IMR-90 (cell line): ENCODE data around the gene DIP2A. TPM values are rescaled to one million over a fixed set of nuclear protein-coding genes. Genes with fewer than 3 reads are reported as not detected.

ENCODE experiments used
- ATAC-seq: fragments of 200-7000 bp; cut with Tn5 transposase; 2 replicates; pipeline ENCODE4 v1.9.1; 2020; ENCODE audit warnings: low read depth, mild to moderate bottlenecking, moderate library complexity
- BruUV-seq: library from RNA; stranded (reverse); fragments of 400-500 nt; replicated peaks from 2 replicates; lab custom pipeline; 2021; lab: Mats Ljungman, UMichigan
- CTCF ChIA-PET: fragments of 300-600 bp; formaldehyde crosslinking; extraction: SDS; loops from one replicate; lab custom pipeline; 2021; ENCODE audit warnings: antibody characterized with exemption; lab: Yijun Ruan, JAX
- POLR2A ChIA-PET: fragments of 300-600 bp; sonication (Branson Sonifier 250); formaldehyde crosslinking; loops from one replicate; lab custom pipeline; 2022; ENCODE audit warnings: antibody characterized with exemption; ENCODE audit not compliant: unreplicated experiment; lab: Charles Lee
- DNase-seq: peaks from one replicate; pipeline ENCODE4 v3.0.0; 2013
- H2AFZ ChIP-seq: replicated peaks from 2 replicates; pipeline ENCODE3; 2013; ENCODE audit warnings: low read length, mild to moderate bottlenecking; ENCODE audit not compliant: poor library complexity
- H2AK5ac ChIP-seq: 2 replicates; pipeline ENCODE4 v1.6.1; 2013; ENCODE audit warnings: low read depth, low read length, inconsistent platforms
- H2AK9ac ChIP-seq: replicated peaks from 2 replicates; pipeline ENCODE3; 2013; ENCODE audit warnings: mild to moderate bottlenecking, low read depth, low read length, moderate library complexity; ENCODE audit not compliant: poor library complexity
- H2BK120ac ChIP-seq: 2 replicates; pipeline ENCODE4 v1.6.1; 2013; ENCODE audit warnings: low read depth, low read length, inconsistent platforms
- H2BK15ac ChIP-seq: 3 replicates; pipeline ENCODE4 v1.6.1; 2013; ENCODE audit warnings: low read depth, low read length, inconsistent platforms
- H2BK20ac ChIP-seq: 2 replicates; pipeline ENCODE4 v1.6.1; 2013; ENCODE audit warnings: low read depth, mild to moderate bottlenecking, inconsistent platforms, low read length, moderate library complexity
- H2BK5ac ChIP-seq: 2 replicates; pipeline ENCODE4 v1.6.1; 2013; ENCODE audit warnings: mild to moderate bottlenecking, low read depth, low read length, inconsistent platforms; ENCODE audit not compliant: poor library complexity, severe bottlenecking
- H3K14ac ChIP-seq: replicated peaks from 2 replicates; pipeline ENCODE4 v1.6.1; 2013; ENCODE audit warnings: low read depth, low read length, inconsistent platforms
- H3K18ac ChIP-seq: 2 replicates; pipeline ENCODE4 v1.6.1; 2013; ENCODE audit warnings: low read depth, low read length, control low read depth
- H3K23ac ChIP-seq: 2 replicates; pipeline ENCODE4 v1.6.1; 2013; ENCODE audit warnings: low read depth, low read length, inconsistent platforms
- H3K27ac ChIP-seq: 2 replicates; pipeline ENCODE4 v1.5.1; 2013; ENCODE audit warnings: mild to moderate bottlenecking, control low read depth, low read length; ENCODE audit not compliant: insufficient read depth
- H3K27me3 ChIP-seq: 2 replicates; pipeline ENCODE4 v1.6.1; 2013; ENCODE audit warnings: low read length; ENCODE audit not compliant: control insufficient read depth, insufficient read depth
- H3K36me3 ChIP-seq: 2 replicates; pipeline ENCODE4 v1.6.1; 2013; ENCODE audit warnings: low read length, mixed read lengths; ENCODE audit not compliant: control insufficient read depth, insufficient read depth
- H3K4ac ChIP-seq: 2 replicates; pipeline ENCODE4 v1.6.1; 2013; ENCODE audit warnings: low read depth, low read length, inconsistent platforms
- H3K4me1 ChIP-seq: 2 replicates; pipeline ENCODE4 v1.6.1; 2013; ENCODE audit warnings: low read length, mixed read lengths; ENCODE audit not compliant: control insufficient read depth, insufficient read depth
- H3K4me2 ChIP-seq: 2 replicates; pipeline ENCODE4 v1.6.1; 2013; ENCODE audit warnings: low read depth, mild to moderate bottlenecking, control low read depth, low read length, moderate library complexity
- H3K4me3 ChIP-seq: 2 replicates; pipeline ENCODE4 v1.5.1; 2013; ENCODE audit warnings: low read depth, mild to moderate bottlenecking, control low read depth, low read length, moderate library complexity; ENCODE audit not compliant: insufficient read depth
- H3K56ac ChIP-seq: 2 replicates; pipeline ENCODE4 v1.6.1; 2013; ENCODE audit warnings: low read length, inconsistent platforms; ENCODE audit not compliant: insufficient read depth; ENCODE audit errors: extremely low read depth
- H3K79me1 ChIP-seq, 2 experiments: 2 replicates each; pipeline ENCODE4 v1.6.1; 2013; ENCODE audit warnings: low read length in 2 of 2, inconsistent platforms in 1 of 2, low read depth in 1 of 2
- H3K9ac ChIP-seq: 2 replicates; pipeline ENCODE4 v1.6.1; 2013; ENCODE audit warnings: low read depth, low read length, control low read depth
- H3K9me1 ChIP-seq: 2 replicates; pipeline ENCODE4 v1.6.1; 2013; ENCODE audit warnings: low read length, inconsistent platforms; ENCODE audit not compliant: insufficient read depth
- H3K9me3 ChIP-seq: 2 replicates; pipeline ENCODE4 v1.6.1; 2013; ENCODE audit warnings: low read length; ENCODE audit not compliant: control insufficient read depth, insufficient read depth
- H4K20me1 ChIP-seq: 2 replicates; pipeline ENCODE4 v1.6.1; 2013; ENCODE audit warnings: low read length, inconsistent platforms; ENCODE audit not compliant: insufficient read depth
- H4K5ac ChIP-seq: 2 replicates; pipeline ENCODE4 v1.6.1; 2013; ENCODE audit warnings: mild to moderate bottlenecking, low read depth, low read length, control low read depth
- H4K8ac ChIP-seq, 2 experiments: 2 replicates each; pipeline ENCODE4 v1.6.1; 2013; ENCODE audit warnings: low read depth in 2 of 2, low read length in 2 of 2, control low read depth in 1 of 2, inconsistent platforms in 1 of 2
- H4K91ac ChIP-seq: 2 replicates; pipeline ENCODE4 v1.6.1; 2013; ENCODE audit warnings: low read depth, low read length, inconsistent platforms; ENCODE audit not compliant: insufficient read depth
- BHLHE40 ChIP-seq: fragments of 150-350 bp; IDR thresholded peaks from 2 replicates; pipeline ENCODE4 v1.6.1; 2016; ENCODE audit warnings: mild to moderate bottlenecking, low read depth, low read length
- CEBPB ChIP-seq: IDR thresholded peaks from 2 replicates; pipeline ENCODE4 v1.6.1; 2012; ENCODE audit warnings: low read depth, low read length, improper control_type of control experiment
- CHD1 ChIP-seq: IDR thresholded peaks from 2 replicates; pipeline ENCODE4 v1.6.1; 2012; ENCODE audit warnings: low read depth, low read length, improper control_type of control experiment
- FOS ChIP-seq: fragments of 150-350 bp; IDR thresholded peaks from 2 replicates; pipeline ENCODE4 v1.6.1; 2016; ENCODE audit warnings: low read depth, low read length
- MAFK ChIP-seq: IDR thresholded peaks from 2 replicates; pipeline ENCODE4 v1.6.1; 2012; ENCODE audit warnings: low read depth, low read length, improper control_type of control experiment
- MAZ ChIP-seq: IDR thresholded peaks from 2 replicates; pipeline ENCODE4 v1.6.1; 2012; ENCODE audit warnings: low read depth, mild to moderate bottlenecking, low read length, improper control_type of control experiment, moderate library complexity, borderline replicate concordance
- MXI1 ChIP-seq: IDR thresholded peaks from 2 replicates; pipeline ENCODE4 v1.6.1; 2012; ENCODE audit warnings: low read depth, mild to moderate bottlenecking, low read length, moderate library complexity, borderline replicate concordance
- NFE2L2 ChIP-seq: fragments of 150-350 bp; IDR thresholded peaks from 2 replicates; pipeline ENCODE4 v1.6.1; 2016; ENCODE audit warnings: low read depth, mild to moderate bottlenecking, low read length
- POLR2A ChIP-seq: IDR thresholded peaks from 2 replicates; pipeline ENCODE4 v1.6.1; 2012; ENCODE audit warnings: mild to moderate bottlenecking, low read depth, low read length
- RAD21 ChIP-seq: IDR thresholded peaks from 2 replicates; pipeline ENCODE4 v1.6.1; 2012; ENCODE audit warnings: low read length, improper control_type of control experiment
- RCOR1 ChIP-seq: IDR thresholded peaks from 2 replicates; pipeline ENCODE4 v1.6.1; 2012; ENCODE audit warnings: mild to moderate bottlenecking, low read length, improper control_type of control experiment; ENCODE audit not compliant: insufficient replicate concordance
- RFX5 ChIP-seq: IDR thresholded peaks from 2 replicates; pipeline ENCODE4 v1.8.0; 2012; ENCODE audit warnings: low read depth, mild to moderate bottlenecking, low read length, moderate library complexity
- SMC3 ChIP-seq: fragments of 150-350 bp; IDR thresholded peaks from 2 replicates; pipeline ENCODE4 v1.6.1; 2016; ENCODE audit warnings: low read depth, mild to moderate bottlenecking, antibody characterized with exemption, low read length, moderate library complexity
- WGBS, 2 experiments: methylation state at CpG; one replicate each; pipeline versions ENCODE4 v1.1.5 to v1.1.7; 2013; ENCODE audit warnings: missing lambda C conversion rate in 2 of 2; ENCODE audit not compliant: insufficient read length in 1 of 2; ENCODE audit errors: extremely low coverage in 2 of 2; 5-methylcytosine and 5-hydroxymethylcytosine counted together
- dilution Hi-C: fragments of 300-500 bp; cut with HindIII; formaldehyde crosslinking; loops from one replicate; pipeline ENCODE4 v1.14.3; 2018; ENCODE audit warnings: low sequenced_read_pairs; ENCODE audit not compliant: unreplicated experiment
- in situ Hi-C: fragments of 300-500 bp; cut with MboI; formaldehyde crosslinking; loops from 3 replicates; pipeline ENCODE4 v1.14.3; 2019; ENCODE audit warnings: low sequenced_read_pairs, inconsistent platforms, mixed read lengths
- intact Hi-C: fragments of 100-400 bp; cut with micrococcal nuclease; formaldehyde crosslinking; loops from 2 replicates; pipeline ENCODE4 v1.10.0; 2022
- polyA plus RNA-seq, 3 experiments: library from polyadenylated mRNA; depleted of rRNA; stranded (reverse); fragments of >200 nt; gene quantifications; 2 replicates each; pipeline ENCODE4 v1.2.3, GENCODE V29; 2012; ENCODE audit warnings: low replicate concordance in 1 of 3
- total RNA-seq: library from RNA; depleted of rRNA; stranded (reverse); fragments of >200 nt; gene quantifications from 2 replicates; pipeline ENCODE4 v1.2.3, GENCODE V29; 2012
- TF ChIP-seq, protein P1 (sequence below): conservative IDR thresholded peaks from 2 replicates; pipeline ENCODE4 v1.5.1; 2012; ENCODE audit warnings: mild to moderate bottlenecking, low read depth, low read length, improper control_type of control experiment
- TF ChIP-seq, protein P2 (sequence below): fragments of 150-350 bp; IDR thresholded peaks from 2 replicates; pipeline ENCODE4 v1.6.1; 2016; ENCODE audit warnings: low read depth, mild to moderate bottlenecking, low read length, moderate library complexity, borderline replicate concordance
- TF ChIP-seq, protein P3 (sequence below): fragments of 150-350 bp; IDR thresholded peaks from 2 replicates; pipeline ENCODE4 v1.6.1; 2017; ENCODE audit warnings: mild to moderate bottlenecking, antibody characterized with exemption, low read length, low read depth

DIP2A gene
- total and polyA plus RNA-seq, 2 of the 4 experiments (the other 2 are of a cell fraction), result 17.9 to 24.3 TPM

DNA sequence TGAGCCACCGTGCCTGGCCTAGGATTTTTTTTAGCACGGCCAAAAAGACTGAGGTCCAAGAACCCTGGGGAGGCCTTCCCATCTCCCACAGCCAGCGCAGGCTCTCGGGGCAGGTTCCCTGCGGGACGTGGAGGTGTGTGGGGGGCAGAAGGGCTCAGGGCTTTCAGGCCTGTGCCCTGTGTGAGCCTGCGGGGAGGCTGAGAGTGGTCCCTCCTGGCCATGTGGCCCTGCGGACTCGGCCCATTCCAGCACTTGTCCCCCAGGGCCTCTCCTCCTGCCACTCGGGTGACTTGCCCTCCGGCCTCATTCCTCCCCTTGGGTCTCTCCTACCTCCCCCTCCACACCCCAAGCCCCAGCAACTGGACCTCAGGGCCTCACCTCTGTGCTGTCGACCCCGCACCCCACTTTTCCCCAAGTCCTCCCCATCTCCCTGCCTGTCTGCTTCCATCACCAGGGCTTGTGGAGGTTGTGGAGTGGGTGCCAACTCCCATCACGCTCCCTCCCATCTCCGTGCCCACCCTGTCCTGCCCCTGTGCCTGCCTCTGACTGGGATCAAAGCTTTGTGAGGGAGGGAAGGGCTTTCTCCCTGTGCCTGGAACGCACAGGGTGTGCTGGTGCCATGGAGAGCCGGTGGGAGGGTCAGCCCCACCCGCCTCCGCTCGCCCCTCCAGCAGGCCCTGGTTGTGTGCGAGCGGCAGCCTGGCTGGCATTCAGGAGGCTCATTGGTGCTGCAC is 32.2 kb upstream of the DIP2A start:
- H3K4me2 ChIP-seq, result no peak overlapping the region
- no peaks in the 10 kb centered on the region for H4K20me1 ChIP-seq
- no peak overlapping the region for H3K9ac ChIP-seq
- ChIA-PET CTCF (no interaction called here), POLR2A (no interaction called here)
- no peak overlapping the region for H3K56ac ChIP-seq
- no peak overlapping the region for H3K14ac ChIP-seq
- H3K27me3 ChIP-seq, result no peaks in the 10 kb centered on the region
- intact Hi-C loops, result no loop called here
- H3K79me1 ChIP-seq, result no peaks in the 10 kb centered on the region; a peak in 1 of 4 replicates
- no peak overlapping the region for H2BK20ac ChIP-seq
- H3K9me1 ChIP-seq, result no peaks in the 10 kb centered on the region
- no TSS peak for BruUV-seq
- no peak overlapping the region for H3K4ac ChIP-seq
- H3K4me3 ChIP-seq, result no peak overlapping the region
- no peak overlapping the region for H3K27ac ChIP-seq
- no peak for TF ChIP-seq MXI1
- TF ChIP-seq, protein P1, sequence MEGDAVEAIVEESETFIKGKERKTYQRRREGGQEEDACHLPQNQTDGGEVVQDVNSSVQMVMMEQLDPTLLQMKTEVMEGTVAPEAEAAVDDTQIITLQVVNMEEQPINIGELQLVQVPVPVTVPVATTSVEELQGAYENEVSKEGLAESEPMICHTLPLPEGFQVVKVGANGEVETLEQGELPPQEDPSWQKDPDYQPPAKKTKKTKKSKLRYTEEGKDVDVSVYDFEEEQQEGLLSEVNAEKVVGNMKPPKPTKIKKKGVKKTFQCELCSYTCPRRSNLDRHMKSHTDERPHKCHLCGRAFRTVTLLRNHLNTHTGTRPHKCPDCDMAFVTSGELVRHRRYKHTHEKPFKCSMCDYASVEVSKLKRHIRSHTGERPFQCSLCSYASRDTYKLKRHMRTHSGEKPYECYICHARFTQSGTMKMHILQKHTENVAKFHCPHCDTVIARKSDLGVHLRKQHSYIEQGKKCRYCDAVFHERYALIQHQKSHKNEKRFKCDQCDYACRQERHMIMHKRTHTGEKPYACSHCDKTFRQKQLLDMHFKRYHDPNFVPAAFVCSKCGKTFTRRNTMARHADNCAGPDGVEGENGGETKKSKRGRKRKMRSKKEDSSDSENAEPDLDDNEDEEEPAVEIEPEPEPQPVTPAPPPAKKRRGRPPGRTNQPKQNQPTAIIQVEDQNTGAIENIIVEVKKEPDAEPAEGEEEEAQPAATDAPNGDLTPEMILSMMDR, result no peak
- TF ChIP-seq MAFK, result no peak
- TF ChIP-seq CEBPB, result no peak
- no peak for TF ChIP-seq BHLHE40
- no peak for TF ChIP-seq RAD21
- no peak for TF ChIP-seq CHD1
- no peak for TF ChIP-seq POLR2A
- TF ChIP-seq RFX5, result no peak
- TF ChIP-seq NFE2L2, result no peak
- no peak for TF ChIP-seq RCOR1
- TF ChIP-seq MAZ, result no peak
- TF ChIP-seq, protein P2, sequence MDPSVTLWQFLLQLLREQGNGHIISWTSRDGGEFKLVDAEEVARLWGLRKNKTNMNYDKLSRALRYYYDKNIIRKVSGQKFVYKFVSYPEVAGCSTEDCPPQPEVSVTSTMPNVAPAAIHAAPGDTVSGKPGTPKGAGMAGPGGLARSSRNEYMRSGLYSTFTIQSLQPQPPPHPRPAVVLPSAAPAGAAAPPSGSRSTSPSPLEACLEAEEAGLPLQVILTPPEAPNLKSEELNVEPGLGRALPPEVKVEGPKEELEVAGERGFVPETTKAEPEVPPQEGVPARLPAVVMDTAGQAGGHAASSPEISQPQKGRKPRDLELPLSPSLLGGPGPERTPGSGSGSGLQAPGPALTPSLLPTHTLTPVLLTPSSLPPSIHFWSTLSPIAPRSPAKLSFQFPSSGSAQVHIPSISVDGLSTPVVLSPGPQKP, result no peak
- TF ChIP-seq FOS, result no peak
- no peak for TF ChIP-seq SMC3
- TF ChIP-seq, protein P3, sequence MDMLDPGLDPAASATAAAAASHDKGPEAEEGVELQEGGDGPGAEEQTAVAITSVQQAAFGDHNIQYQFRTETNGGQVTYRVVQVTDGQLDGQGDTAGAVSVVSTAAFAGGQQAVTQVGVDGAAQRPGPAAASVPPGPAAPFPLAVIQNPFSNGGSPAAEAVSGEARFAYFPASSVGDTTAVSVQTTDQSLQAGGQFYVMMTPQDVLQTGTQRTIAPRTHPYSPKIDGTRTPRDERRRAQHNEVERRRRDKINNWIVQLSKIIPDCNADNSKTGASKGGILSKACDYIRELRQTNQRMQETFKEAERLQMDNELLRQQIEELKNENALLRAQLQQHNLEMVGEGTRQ, result no peak
- H3K4me1 ChIP-seq, result no peaks in the 10 kb centered on the region
- H2AFZ ChIP-seq, result no peak overlapping the region
- no peak overlapping the region for H2BK5ac ChIP-seq
- dilution Hi-C loops, result no loop called here
- no peak overlapping the region for H4K8ac ChIP-seq
- peaks cover 49% of the 10 kb centered on the region for H3K36me3 ChIP-seq
- H2AK9ac ChIP-seq, result no peak overlapping the region
- no peaks in the 10 kb centered on the region for H3K9me3 ChIP-seq
- no peak overlapping the region for H4K91ac ChIP-seq
- no peak overlapping the region for H2BK15ac ChIP-seq
- no peak overlapping the region for H3K18ac ChIP-seq
- ATAC-seq (no peak), DNase-seq (no peak)
- WGBS, 2 experiments, result 95% methylated on average over 5 of the region's 22 CpGs; no CpG with 5 or more reads in 1 of the 2 experiments
- H2AK5ac ChIP-seq, result no peak overlapping the region
- H2BK120ac ChIP-seq, result no peak overlapping the region
- in situ Hi-C loops, result no loop called here
- H3K23ac ChIP-seq, result no peak overlapping the region
- H4K5ac ChIP-seq, result no peak overlapping the region
